GM20431 (cell line): Measurements from ENCODE around the gene SLC25A25.

Experiments used
- in situ Hi-C: fragments of 300-500 bp; cut with MseI, MboI; formaldehyde crosslinking; loops from one replicate; pipeline ENCODE4 v1.15.0; 2020; ENCODE audit warnings: low sequenced_read_pairs; ENCODE audit not compliant: unreplicated experiment

The SLC25A25 gene

DNA sequence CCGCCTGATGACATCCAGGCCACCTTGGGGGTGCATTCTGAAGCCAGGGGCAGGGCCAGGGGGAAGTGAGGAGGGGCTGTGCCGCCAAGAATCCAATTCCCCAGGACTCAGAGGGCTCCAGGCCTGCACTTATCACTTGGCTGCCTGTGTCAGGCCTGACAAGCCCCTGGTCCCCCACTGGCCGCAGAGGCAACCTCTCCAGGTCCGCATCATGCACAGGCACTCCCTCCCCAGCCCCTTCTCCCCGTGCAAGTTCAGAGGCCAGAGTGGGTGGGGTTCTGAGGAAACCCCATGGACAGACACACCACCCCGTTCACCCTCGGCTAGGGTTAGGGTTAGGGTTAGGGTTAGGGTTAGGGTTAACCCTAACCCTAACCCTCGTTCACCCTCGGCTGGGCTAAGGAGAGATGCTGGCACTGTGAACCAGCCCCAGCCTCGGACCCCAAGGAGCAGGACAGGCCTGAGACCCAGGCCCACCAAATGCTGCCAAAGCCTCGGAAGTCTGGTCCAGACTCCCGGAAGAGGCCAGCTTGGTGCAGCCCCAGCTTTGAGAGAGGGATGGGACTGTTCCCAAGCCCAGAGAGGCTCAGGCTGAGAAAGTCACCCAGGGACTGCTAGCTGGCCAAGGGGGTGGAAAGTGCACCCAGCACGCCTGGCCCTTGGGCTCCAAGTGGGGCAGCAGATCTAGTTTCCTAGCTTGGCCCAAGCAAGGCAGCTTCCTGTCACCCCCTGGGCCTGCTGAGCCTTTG is 86.1 kb downstream of the SLC25A25 start:
- in situ Hi-C loops = no loop called here

DNA sequence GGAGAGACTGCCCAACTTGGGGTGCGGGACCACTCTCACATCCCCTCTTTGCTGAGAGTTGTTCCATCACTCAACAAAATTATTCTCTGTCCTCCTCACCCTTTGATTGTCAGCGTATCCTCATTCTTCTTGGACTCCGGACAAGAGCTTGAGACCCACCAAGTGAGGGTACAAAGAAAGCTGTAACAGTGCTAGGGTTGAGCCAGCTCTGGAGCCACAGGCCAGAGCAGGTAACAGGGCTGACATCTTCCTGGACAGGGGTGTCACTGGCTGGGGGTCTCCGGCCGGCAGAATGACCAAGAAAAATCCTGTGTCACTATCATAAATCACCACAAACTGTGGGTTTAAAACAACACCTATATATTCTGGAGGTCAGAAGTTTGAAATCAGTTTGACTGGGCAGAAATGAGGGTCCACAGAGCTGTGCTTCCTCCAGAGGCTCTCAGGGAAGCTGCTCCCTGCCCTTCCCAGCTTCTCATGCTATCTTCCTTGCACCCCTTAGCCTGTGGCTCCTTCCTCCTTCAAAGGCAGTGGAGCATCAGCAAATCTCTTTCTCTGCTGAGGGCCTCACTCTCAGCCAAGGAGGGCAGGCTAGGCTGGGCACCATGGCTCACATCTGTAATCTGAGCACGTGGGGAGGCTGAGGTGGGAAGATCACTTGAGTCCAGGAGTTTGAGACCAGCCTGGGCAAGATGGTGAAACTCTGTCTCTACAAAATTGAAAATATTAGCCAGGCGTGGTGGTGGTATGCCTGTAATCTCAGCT is 87.9 kb downstream of the SLC25A25 start:
- in situ Hi-C loops = no loop called here
